GM21367 (cell line): Measurements from ENCODE around the gene SHANK3.

Experiments used
- ATAC-seq: cut with Tn5 transposase; IDR thresholded peaks from one replicate; pipeline ENCODE4 v1.9.1; 2021; ENCODE audit not compliant: unreplicated experiment

SHANK3 gene

GRCh38 chr22:50677493-50678217 lies 5.0 kb downstream of the SHANK3 start:
- no peak for ATAC-seq

- no peak for ATAC-seq
Measured at GRCh38 chr22:50678218-50678650, 5.6 kb downstream of the SHANK3 start.

- ATAC-seq: no peak
Measured at GRCh38 chr22:50678651-50679521, 6.3 kb downstream of the SHANK3 start.

- ATAC-seq: no peak
Measured at GRCh38 chr22:50683086-50683993, 10.7 kb downstream of the SHANK3 start.

- no peak for ATAC-seq
Measured at GRCh38 chr22:50683994-50684371, 11.4 kb downstream of the SHANK3 start.

- ATAC-seq: no peak
Measured at GRCh38 chr22:50684501-50684900, 11.9 kb downstream of the SHANK3 start.

GRCh38 chr22:50684986-50685385 lies 12.4 kb downstream of the SHANK3 start:
- ATAC-seq: no peak

GRCh38 chr22:50686794-50687193 lies 14.2 kb downstream of the SHANK3 start:
- ATAC-seq: no peak

- ATAC-seq: no peak
Measured at GRCh38 chr22:50687829-50688228, 15.2 kb downstream of the SHANK3 start.

- ATAC-seq: no peak
Measured at GRCh38 chr22:50688448-50688847, 15.8 kb downstream of the SHANK3 start.

GRCh38 chr22:50691521-50691920 lies 18.9 kb downstream of the SHANK3 start:
- ATAC-seq: no peak

- no peak for ATAC-seq
Measured at GRCh38 chr22:50693462-50693861, 20.8 kb downstream of the SHANK3 start.

- ATAC-seq: no peak
Measured at GRCh38 chr22:50694099-50694605, 21.5 kb downstream of the SHANK3 start.

GRCh38 chr22:50694766-50695420 lies 22.3 kb downstream of the SHANK3 start:
- no peak for ATAC-seq

- no peak for ATAC-seq
Measured at GRCh38 chr22:50695421-50696250, 23.0 kb downstream of the SHANK3 start.

GRCh38 chr22:50696251-50696798 lies 23.7 kb downstream of the SHANK3 start:
- ATAC-seq: no peak

- ATAC-seq: no peak
Measured at GRCh38 chr22:50696799-50697561, 24.4 kb downstream of the SHANK3 start.

GRCh38 chr22:50697667-50698506 lies 25.3 kb downstream of the SHANK3 start:
- no peak for ATAC-seq
